Measurements from ENCODE around the gene TMTC4. TPM values are rescaled to one million over a fixed set of nuclear protein-coding genes. Genes with fewer than 3 reads are reported as not detected.

Gene TMTC4
- total RNA-seq, 3 donors from 2014 or later (not counting 1 experiment from before 2014, with no cell fraction given), result 16.2 to 24.9 (median 17.3) TPM

DNA sequence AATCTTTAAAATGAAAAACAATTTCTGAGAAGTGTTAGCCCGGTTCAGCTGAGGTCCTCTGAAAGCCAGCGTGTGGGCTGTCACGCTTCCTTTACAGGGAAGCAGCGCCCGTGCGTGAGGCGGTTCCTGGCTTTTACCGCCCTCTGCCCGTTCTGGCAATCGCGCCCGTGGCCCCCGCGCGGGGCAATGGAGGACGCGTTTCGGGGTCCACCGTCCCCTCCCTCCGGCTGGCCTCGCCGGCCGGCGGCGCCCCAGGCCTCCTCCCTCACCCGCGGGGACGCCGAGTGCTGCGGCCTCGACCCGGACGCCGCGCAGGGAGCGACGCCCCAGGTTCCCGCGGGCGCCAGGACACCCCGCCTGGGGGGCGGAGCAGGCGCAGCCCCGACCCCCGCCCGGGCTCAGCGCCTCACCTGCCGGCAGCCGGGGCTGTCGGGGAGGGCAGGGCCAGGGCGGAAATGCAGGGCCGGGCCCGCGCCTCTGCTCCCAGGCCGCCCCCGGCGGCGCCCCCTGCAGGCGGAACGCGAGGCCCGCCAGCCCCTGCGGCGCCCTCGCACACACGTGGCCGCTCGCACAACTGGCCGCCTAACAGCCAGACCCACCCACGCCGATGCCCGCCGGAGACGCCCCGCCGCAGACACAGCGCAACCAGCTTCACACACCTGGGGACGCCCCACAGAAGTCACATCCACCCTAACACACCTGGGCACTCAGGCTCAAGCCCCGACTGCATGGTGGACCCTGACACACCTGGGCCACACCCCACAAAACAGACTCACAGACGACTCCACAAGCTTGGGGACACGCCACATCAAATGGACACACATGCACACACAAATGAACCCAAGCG is 86.0 kb downstream of the TMTC4 start, which contains the start of gene GGACT:
Gene GGACT, minus strand, starts transcription at position 459 of the 847 bp plus-strand sequence. CDS start 56,198 bp downstream, outside the sequence.
- peak within 1 kb of the TSS; percentile 92 for H3K4me3 Mint-ChIP-seq
- H3K36me3 Mint-ChIP-seq, result no peaks in the 10 kb centered on the region
- H3K36me3 ChIP-seq (ENCODE audit: control insufficient read depth, insufficient read depth, low read length), result no peaks in the 10 kb centered on the region
- peaks cover 15% of the 10 kb centered on the region for H3K4me1 ChIP-seq (ENCODE audit: control insufficient read depth, insufficient read depth, low read length)
- ATAC-seq (peak; percentile 96), DNase-seq (peak; percentile 81 to 91)
- H3K9me3 ChIP-seq (ENCODE audit: control insufficient read depth, insufficient read depth, low read length), result no peaks in the 10 kb centered on the region
- peaks cover 25 to 26% of the 10 kb centered on the region in 2 donors for H3K4me1 Mint-ChIP-seq
- TF ChIP-seq CTCF (IDR thresholded peaks at IDR 0.05), result peak; percentile 82
- H3K4me3 ChIP-seq (ENCODE audit: low read length), result peak within 1 kb of the TSS; percentile 63
- H3K27me3 Mint-ChIP-seq (ENCODE audit: low read depth in 2 of 2), result no peaks in the 10 kb centered on the region
- peak within 1 kb of the TSS; percentile 86 to 91 for H3K27ac Mint-ChIP-seq
- peak within 1 kb of the TSS; percentile 78 for H3K27ac ChIP-seq (ENCODE audit: low read length)
- 9% methylated on average over 82 of the region's 82 CpGs for WGBS (ENCODE audit: insufficient coverage)
- no peaks in the 10 kb centered on the region for H3K27me3 ChIP-seq (ENCODE audit: control insufficient read depth, insufficient read depth, low read length)
- intact Hi-C loops (cut with micrococcal nuclease), result loop anchor here (1.0 to 5.0 kb wide), 2 partner anchors 15 to 84 kb away; partner anchors contain the start of gene TMTC4
- no peaks in the 10 kb centered on the region for H3K9me3 Mint-ChIP-seq

DNA sequence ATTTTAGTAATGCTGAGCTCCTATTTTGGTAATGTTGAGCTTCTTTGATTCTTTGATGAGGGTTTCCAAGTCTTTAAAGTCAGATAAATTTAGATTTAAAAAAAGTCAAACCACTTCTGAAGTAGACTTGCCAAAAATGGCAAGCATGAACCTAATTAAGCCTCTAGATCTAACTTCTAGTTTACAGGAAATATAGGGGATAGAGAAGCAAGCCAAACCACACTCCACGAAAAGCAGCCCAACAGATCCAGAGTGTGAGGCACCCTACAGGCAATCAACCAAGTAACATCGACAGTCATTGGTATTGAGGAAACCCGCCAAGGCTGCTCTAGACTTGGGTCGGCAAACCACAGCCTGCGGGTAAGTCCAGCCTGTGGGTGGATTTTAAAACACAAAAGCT is 89.7 kb downstream of the TMTC4 start:
- 51% methylated on average over 4 of the region's 5 CpGs for WGBS (ENCODE audit: insufficient coverage)
- no peak for TF ChIP-seq CTCF (IDR thresholded peaks at IDR 0.05)
- Mint-ChIP-seq H3K4me3 (no peak overlapping the region), H3K27ac (no peak overlapping the region), H3K27me3 (ENCODE audit: low read depth in 2 of 2) (no peaks in the 10 kb centered on the region), H3K9me3 (no peaks in the 10 kb centered on the region), H3K36me3 (peaks cover 7% of the 10 kb centered on the region), H3K4me1 (peaks cover 39 to 46% of the 10 kb centered on the region in 2 donors)
- Histone ChIP-seq H3K4me3 (ENCODE audit: low read length) (no peak overlapping the region), H3K36me3 (ENCODE audit: control insufficient read depth, insufficient read depth, low read length) (peaks cover 8% of the 10 kb centered on the region), H3K27ac (ENCODE audit: low read length) (no peak overlapping the region), H3K9me3 (ENCODE audit: control insufficient read depth, insufficient read depth, low read length) (no peaks in the 10 kb centered on the region), H3K27me3 (ENCODE audit: control insufficient read depth, insufficient read depth, low read length) (no peaks in the 10 kb centered on the region), H3K4me1 (ENCODE audit: control insufficient read depth, insufficient read depth, low read length) (peaks cover 19% of the 10 kb centered on the region)
- DNase-seq, result peak in 1 of 2 donors; percentile 48
- intact Hi-C loops (cut with micrococcal nuclease), result loop anchor here (5.0 kb wide), 1 partner anchor 87 kb away; the partner anchor contains the start of gene TMTC4
- no peak for ATAC-seq

GRCh38 chr13:100581504-100581903 is 93.1 kb downstream of the TMTC4 start:
- Histone ChIP-seq H3K4me3 (ENCODE audit: low read length) (no peak overlapping the region), H3K9me3 (ENCODE audit: control insufficient read depth, insufficient read depth, low read length) (no peaks in the 10 kb centered on the region), H3K27ac (ENCODE audit: low read length) (no peak overlapping the region), H3K4me1 (ENCODE audit: control insufficient read depth, insufficient read depth, low read length) (peaks cover 4% of the 10 kb centered on the region), H3K36me3 (ENCODE audit: control insufficient read depth, insufficient read depth, low read length) (peaks cover 8% of the 10 kb centered on the region), H3K27me3 (ENCODE audit: control insufficient read depth, insufficient read depth, low read length) (no peaks in the 10 kb centered on the region)
- no CpG with 5 or more reads among the region's 2 CpGs for WGBS (ENCODE audit: insufficient coverage)
- Mint-ChIP-seq H3K27ac (peak overlapping the region; percentile 17 to 56), H3K36me3 (peaks cover 7% of the 10 kb centered on the region), H3K4me3 (peak overlapping the region; percentile 8), H3K27me3 (ENCODE audit: low read depth in 2 of 2) (no peaks in the 10 kb centered on the region), H3K4me1 (peaks cover 14 to 33% of the 10 kb centered on the region in 2 donors), H3K9me3 (no peaks in the 10 kb centered on the region)
- intact Hi-C loops (cut with micrococcal nuclease), result no loop called here
- DNase-seq (no peak), ATAC-seq (peak; percentile 62 to 80 (median 65))
- TF ChIP-seq CTCF (IDR thresholded peaks at IDR 0.05), result no peak

Measured in natural killer cell (primary cell).